NCI-H1694 (cell line): ENCODE data around the gene ENG.
"Not testable (repeated sequence)": the region's sequence is repeated elsewhere in the genome, so short reads cannot be mapped to it uniquely, and the experiment has no call there.

Experiments
- DNase-seq: peaks from one replicate; lab custom pipeline; 2025; lab: John Stamatoyannopoulos, UW

The ENG gene

GRCh38 chr9:127865645-127866464 lies 11.4 kb upstream of the ENG start:
- DNase-seq = no peak

- DNase-seq = no peak
Observed at GRCh38 chr9:127863191-127863621, 8.7 kb upstream of the ENG start.

GRCh38 chr9:127862075-127863011 lies 7.9 kb upstream of the ENG start:
- DNase-seq = no peak

GRCh38 chr9:127860779-127861178 lies 6.3 kb upstream of the ENG start:
- DNase-seq = no peak

GRCh38 chr9:127860260-127860659 lies 5.8 kb upstream of the ENG start:
- DNase-seq = no peak

DNA sequence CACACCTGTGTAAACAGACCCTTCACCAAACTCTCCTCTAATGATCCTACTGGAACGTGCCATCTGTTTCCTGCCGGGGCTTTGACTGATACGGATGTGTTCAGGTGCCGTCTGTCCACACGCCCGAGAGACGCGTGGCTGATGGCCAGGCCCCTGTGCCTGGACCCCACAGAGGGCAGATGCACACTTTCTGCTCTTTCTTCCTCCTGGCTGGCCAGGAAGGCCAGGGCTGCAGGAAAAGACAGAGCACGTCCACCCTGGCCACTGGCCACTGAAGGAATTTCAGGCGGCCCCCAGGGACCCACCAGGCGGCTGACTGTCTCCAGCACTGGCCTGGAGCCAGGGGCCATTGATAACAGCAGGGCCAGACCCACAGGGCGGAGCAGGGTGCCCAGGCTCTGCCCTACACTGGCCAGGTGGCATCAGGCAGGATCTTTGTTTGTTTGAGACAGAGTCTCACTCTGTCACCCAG lies 3.6 kb upstream of the ENG start:
- peak; percentile 9 for DNase-seq

DNA sequence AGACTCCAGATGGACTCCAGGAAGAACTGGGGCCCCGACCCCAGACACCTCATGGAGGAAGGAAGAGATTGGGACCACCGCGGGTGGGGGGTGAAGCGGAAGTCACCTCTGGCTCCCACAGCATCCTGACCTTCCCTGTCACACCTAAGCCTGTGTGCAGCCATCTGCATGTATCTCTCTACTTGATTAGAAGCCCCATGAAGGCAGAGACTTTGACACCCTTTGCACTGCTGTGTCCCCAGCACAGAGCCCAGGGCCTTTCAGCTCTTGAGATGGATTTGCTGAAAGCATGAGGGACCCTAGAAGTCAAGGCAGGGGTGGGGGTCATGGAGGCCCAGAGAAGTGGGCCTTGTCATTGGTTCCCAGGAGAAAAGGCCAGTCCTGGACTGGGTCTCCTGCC lies 2.8 kb upstream of the ENG start:
- no peak for DNase-seq

GRCh38 chr9:127856729-127857116 lies 2.3 kb upstream of the ENG start:
- no peak for DNase-seq

DNA sequence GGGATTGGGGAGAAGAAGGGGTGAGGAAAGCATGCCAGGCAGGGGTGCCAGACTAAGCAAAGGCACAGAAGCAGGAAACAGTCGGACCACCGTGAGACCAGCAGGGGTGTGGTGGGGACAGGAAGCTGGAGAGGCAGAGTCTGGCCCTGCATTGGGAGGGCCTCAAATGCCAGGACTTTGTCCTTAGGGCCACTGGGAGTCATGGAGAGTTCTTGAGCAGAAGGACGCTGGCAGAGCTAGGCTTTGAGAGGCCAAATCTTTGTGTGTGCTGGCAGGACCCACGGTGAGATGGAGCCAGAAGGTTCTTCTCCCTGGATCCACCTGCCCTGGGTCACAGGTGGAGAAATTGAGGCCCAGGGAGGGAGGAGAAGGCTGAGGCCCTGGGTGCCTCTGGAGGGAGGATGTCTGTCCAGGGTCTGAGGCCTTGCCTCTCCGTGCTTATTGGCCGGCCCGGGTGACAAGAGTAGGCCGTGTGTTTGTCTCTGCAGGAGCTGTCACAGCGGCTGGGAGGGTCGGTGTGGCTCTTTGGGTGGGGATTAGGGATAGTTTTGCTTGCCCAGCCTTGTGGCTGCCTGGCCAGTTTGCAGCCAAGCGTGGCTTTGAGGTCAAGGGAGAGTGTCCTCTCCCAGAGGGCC lies 1.8 kb upstream of the ENG start:
- no peak for DNase-seq

DNA sequence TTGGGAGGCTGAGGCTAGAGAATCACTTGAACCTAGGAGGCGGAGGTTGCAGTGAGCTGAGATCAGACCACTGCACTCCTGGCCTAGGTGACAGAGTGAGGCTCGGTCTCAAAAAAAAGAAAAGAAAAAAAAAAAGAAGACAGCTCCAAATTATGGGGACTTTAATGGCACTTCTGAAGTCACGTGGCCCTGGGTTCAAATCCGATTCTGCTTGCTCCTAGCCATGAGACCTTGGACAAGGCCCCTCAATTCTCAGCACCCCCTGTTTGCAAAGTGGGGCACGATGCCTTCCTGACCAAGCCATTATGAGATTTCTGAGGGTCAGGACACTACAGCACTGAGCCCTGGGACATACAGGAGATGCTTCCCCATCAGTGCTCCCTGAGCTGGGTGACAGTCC lies 1.1 kb upstream of the ENG start:
- no peak for DNase-seq

DNA sequence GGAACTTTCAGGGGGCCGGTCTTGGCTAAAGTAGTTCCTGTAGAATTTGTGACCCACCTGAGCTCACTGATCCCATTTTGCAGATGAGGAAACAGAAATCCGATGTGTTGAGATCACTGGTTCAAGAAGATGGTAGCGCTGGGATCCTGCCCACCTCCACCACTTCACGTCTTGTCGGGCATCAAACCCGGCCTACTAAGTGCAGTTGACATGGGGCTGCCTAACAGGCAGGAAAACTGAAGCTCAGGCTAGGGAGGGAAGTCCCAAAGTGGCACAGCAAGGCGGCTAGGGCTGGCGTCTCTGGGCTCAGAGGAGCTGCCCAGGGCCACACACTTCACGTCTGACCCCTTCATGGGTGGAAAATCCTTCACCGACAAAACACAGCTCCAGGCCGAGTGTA lies 502 bp upstream of the ENG start:
- no peak for DNase-seq

- no peak for DNase-seq
Observed at GRCh38 chr9:127853312-127854183, 910 bp downstream of the ENG start.

GRCh38 chr9:127852829-127853228 lies 1.6 kb downstream of the ENG start:
- DNase-seq = no peak

DNA sequence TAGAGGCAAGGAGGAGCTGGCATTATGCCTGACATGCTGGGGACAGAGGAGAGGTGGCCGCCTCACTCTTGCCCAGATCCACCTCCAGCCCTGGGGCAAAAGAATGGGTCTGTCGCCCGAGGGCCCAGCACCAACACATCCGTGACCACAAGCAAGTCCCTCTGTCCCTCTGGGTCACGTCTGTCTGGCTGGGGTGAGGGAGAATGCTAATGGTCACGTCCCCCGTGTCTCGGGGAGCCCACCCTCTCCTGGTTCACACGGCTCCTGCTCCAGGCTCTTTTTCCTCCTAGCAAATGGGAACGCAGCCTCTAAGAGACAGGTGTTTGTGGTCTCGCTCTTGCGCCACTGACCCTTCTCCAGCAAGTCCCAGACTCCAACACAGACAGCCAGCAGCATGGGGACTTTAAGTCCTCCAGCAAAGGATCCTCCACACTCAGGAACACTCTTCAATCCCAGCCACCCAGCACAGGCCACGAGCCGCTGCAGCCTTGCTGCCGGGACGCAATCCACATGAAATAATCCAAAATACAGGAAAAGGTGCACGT lies 4.1 kb downstream of the ENG start:
- DNase-seq = no peak

DNA sequence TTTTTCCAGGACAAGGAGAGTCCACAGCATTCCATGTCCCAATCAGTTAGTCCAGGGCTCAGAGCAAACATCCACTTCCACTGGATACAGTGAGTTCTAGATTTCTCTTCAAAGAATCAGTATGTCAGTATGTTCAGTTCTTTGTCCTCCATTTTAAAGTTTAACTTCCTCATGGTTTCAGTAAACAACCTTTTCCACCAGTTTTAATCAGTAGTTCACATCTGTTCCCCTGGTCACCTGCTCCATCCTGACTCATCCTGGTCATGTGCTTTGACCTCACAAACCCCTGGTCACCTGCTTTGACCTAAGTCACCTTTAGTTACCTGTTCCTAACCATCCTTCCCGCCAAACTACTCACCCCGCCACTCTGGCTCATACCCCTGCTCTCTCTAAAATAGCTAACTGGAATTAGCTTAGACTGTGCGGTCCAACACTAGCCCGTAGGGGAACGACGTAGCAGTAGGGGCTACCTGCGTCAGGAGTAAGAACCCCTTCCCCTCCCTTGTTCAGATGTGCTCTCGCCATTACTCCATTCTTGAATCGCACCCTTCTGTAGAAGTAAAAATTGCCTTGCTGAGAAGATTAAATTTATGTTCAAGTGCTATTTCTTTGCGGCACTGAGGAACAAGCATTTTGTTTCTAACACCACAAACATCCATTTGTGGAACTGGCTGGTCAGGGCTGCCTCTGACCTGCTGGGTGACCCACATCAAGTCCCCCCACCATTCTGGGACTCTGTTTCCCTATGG lies 5.5 kb downstream of the ENG start:
- no peak for DNase-seq

DNA sequence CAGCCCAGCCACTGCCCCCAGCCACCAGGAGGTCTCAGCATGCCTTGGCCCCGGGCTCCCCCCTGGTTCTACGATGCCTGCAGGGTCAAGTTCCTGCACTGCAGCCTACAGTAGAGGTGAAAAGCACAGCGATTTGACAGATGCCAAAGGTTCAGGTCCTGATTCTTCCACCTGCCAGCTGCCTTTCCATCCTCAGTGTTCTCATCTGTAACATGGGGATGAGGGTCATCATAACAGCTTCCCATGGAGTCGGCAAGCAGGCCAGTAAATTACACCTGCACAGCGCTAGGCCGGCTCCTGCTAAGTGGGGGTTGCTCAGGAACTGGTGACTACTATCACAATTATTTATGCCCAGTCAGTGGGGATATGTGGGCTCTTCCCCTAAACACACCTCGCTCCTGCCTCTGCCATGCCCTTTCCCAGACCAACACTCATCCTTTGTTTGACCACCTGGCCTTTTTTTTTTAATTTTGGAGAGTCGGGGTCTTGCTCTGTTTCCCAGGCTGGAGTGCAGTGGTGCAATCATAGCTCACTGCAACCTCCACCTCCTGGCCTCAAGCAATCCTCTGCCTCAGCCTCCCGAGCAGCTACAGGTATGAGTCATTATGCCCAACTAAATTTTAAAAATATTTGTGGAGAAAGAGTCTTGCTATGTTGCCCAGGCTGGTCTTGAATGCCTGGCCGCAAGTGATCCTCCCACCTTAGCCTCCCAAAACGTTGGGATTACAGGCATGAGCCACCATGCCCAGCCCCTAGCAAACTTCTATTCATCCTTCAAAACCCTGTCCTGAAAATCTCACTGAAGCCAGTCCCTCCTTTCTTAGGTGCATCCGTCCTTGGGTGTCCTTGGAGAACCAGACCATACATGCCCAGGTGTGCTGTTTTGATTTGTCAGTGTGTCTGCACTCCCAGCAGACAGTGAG lies 6.4 kb downstream of the ENG start:
- no peak for DNase-seq

GRCh38 chr9:127847178-127847510 lies 7.3 kb downstream of the ENG start:
- no peak for DNase-seq

DNA sequence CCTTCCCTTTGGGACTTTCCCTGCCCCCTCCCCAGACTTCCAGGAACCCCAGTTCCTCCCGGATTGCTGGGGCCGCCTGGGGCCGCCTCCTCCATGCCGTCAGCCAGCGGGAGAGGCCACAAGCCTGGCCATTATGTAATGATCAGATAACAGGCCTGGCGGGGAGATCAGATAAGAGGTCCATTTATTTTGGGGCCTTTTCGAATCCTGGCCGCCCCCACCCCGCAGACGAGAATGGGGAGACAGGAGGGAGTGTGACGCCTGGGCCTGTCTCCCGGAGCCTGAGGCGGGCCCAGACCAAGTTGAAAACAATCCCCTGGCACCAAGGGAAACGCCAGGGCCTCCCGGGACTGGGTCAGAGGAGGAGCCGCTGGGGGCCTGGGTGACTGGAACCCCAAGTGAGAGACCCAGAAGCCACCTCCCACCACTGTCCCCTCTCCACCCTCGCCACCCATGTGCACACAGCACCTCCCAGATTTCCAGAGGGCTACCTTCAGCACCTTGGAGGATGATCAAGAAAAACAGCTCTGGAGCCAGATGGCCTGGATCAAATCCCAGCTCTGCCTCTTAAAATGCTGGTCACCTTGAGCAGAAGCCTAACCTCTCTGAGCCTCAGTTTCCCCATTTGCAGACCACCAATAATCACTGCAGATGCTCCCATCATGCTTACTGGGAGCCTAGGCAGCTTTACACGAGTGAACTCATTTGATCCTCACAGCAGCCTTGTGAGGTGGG lies 7.8 kb downstream of the ENG start:
- DNase-seq = no peak

GRCh38 chr9:127845619-127846018 lies 8.8 kb downstream of the ENG start:
- not testable (repeated sequence) for DNase-seq
